Keratinocyte (primary cell): Measurements from ENCODE around the gene TEFM. TPM values are rescaled to one million over a fixed set of nuclear protein-coding genes. Genes with fewer than 3 reads are reported as not detected.
"Not testable (repeated sequence)": the region's sequence is repeated elsewhere in the genome, so short reads cannot be mapped to it uniquely, and the experiment has no call there.

Experiments used
- DNase-seq: peaks from one replicate; pipeline ENCODE4 v3.0.0-alpha.2; 2011; ENCODE audit warnings: low read depth, missing footprints, low spot score
- FAIRE-seq: peaks from 2 replicates; lab custom pipeline; 2011; peaks lifted over from hg19 to GRCh38; lab: Jason Lieb, UNC
- H2AFZ ChIP-seq: 2 replicates; pipeline ENCODE4 v1.6.0; 2012; ENCODE audit warnings: low read length, control low read depth, inconsistent platforms; ENCODE audit not compliant: control insufficient read depth
- H3K27ac ChIP-seq: 2 replicates; pipeline ENCODE4 v1.5.1; 2011; ENCODE audit warnings: low read length; ENCODE audit not compliant: control insufficient read depth, insufficient read depth
- H3K27me3 ChIP-seq: 3 replicates; pipeline ENCODE4 v1.6.0; 2011; ENCODE audit warnings: low read length; ENCODE audit not compliant: control insufficient read depth, insufficient read depth; ENCODE audit errors: extremely low read depth
- H3K36me3 ChIP-seq, 2 experiments: 2 replicates in 1 of 2; 3 replicates in 1 of 2; pipeline ENCODE4 v1.5.1; 2011; ENCODE audit warnings: low read length in 2 of 2, mild to moderate bottlenecking in 1 of 2; ENCODE audit not compliant: control insufficient read depth in 2 of 2, insufficient read depth in 2 of 2; ENCODE audit errors: extremely low read depth in 1 of 2
- H3K4me1 ChIP-seq: 3 replicates; pipeline ENCODE4 v1.5.1; 2011; ENCODE audit warnings: low read length; ENCODE audit not compliant: control insufficient read depth, insufficient read depth; ENCODE audit errors: extremely low read depth
- H3K4me2 ChIP-seq: 3 replicates; pipeline ENCODE4 v1.6.0; 2011; ENCODE audit warnings: low read depth, low read length; ENCODE audit not compliant: control insufficient read depth, insufficient read depth; ENCODE audit errors: extremely low read depth
- H3K4me3 ChIP-seq, 3 experiments: fragments of 200-600 bp in 1 of 3; sonication (generic) in 1 of 3; 2 replicates in 2 of 3; 3 replicates in 1 of 3; pipeline ENCODE4 v1.5.1; 2011 to 2016; ENCODE audit warnings: low read length in 3 of 3, mild to moderate bottlenecking in 3 of 3, control low read depth in 2 of 3, inconsistent platforms in 1 of 3, low read depth in 1 of 3, mixed read lengths in 1 of 3, mixed run types in 1 of 3, moderate library complexity in 1 of 3; ENCODE audit not compliant: control insufficient read depth in 2 of 3, insufficient read depth in 2 of 3; ENCODE audit errors: extremely low read depth in 1 of 3
- H3K79me2 ChIP-seq: 2 replicates; pipeline ENCODE4 v1.6.0; 2012; ENCODE audit warnings: low read length; ENCODE audit not compliant: control insufficient read depth, insufficient read depth
- H3K9ac ChIP-seq: 3 replicates; pipeline ENCODE4 v1.6.0; 2011; ENCODE audit warnings: low read length; ENCODE audit not compliant: control insufficient read depth, insufficient read depth; ENCODE audit errors: extremely low read depth
- H3K9me1 ChIP-seq: 3 replicates; pipeline ENCODE4 v1.6.0; 2011; ENCODE audit warnings: low read length; ENCODE audit not compliant: control insufficient read depth, insufficient read depth; ENCODE audit errors: extremely low read depth
- H3K9me3 ChIP-seq: 2 replicates; pipeline ENCODE4 v1.5.1; 2012; ENCODE audit warnings: low read depth, low read length; ENCODE audit not compliant: control insufficient read depth
- H4K20me1 ChIP-seq: 3 replicates; pipeline ENCODE4 v1.6.0; 2011; ENCODE audit warnings: low read length; ENCODE audit not compliant: control insufficient read depth, insufficient read depth; ENCODE audit errors: extremely low read depth
- EZH2 ChIP-seq: IDR thresholded peaks from one replicate; pipeline ENCODE4 v1.6.1; 2012; ENCODE audit warnings: inconsistent platforms, mild to moderate bottlenecking, low read length, moderate library complexity
- dilution Hi-C: fragments of 300-500 bp; cut with MboI; formaldehyde crosslinking; loops from one replicate; pipeline ENCODE4 v1.7.0; 2020; ENCODE audit warnings: low sequenced_read_pairs; ENCODE audit not compliant: extremely low pct_ligation_motif_present
- polyA plus RNA-seq, 5 experiments: library from polyadenylated mRNA; depleted of rRNA in 3 of 5; stranded (reverse) in 3 of 5; stranded (forward) in 1 of 5; unstranded in 1 of 5; fragments of >200 nt; gene quantifications; 1 replicate in 1 of 5; 2 replicates in 3 of 5; 3 replicates in 1 of 5; pipeline versions ENCODE4 v1.2.1 to v1.2.3, GENCODE V29; 2011 to 2012; ENCODE audit warnings: missing spikeins in 2 of 5, low read depth in 1 of 5, low replicate concordance in 1 of 5
- TF ChIP-seq, protein P1 (sequence below), 3 experiments: IDR thresholded peaks in 1 of 3; conservative IDR thresholded peaks in 1 of 3; optimal IDR thresholded peaks in 1 of 3; 2 replicates in 2 of 3; 3 replicates in 1 of 3; pipeline versions ENCODE3 to v1.5.1; 2011; ENCODE audit warnings: low read length in 3 of 3, mild to moderate bottlenecking in 3 of 3, moderate library complexity in 2 of 3, control low read depth in 1 of 3, inconsistent platforms in 1 of 3; ENCODE audit not compliant: insufficient read depth in 2 of 3; ENCODE audit errors: extremely low read depth in 1 of 3

Gene TEFM
- polyA plus RNA-seq, 1 donor (not counting 4 experiments of a cell fraction or from before 2014, with no cell fraction given): 16.9 TPM

DNA sequence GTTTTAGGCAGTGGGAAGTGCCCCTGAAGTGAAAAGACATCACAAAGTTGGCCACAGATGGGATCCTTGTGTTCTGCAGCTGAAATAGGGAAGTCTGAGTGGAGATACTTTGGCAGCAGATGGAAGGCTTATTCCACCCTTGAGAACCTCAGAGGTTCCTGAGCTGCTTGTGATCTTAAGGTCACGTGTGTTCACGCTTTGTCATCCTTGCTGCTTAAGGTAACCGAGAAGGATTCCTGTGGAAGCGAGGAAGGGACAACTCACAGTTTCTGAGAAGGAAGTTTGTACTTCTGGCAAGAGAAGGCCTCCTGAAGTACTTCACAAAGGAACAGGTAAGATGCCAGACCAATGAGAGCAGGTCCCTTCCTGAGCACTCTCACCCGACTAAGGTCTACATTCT lies 27.9 kb upstream of the TEFM start:
- no peaks in the 10 kb centered on the region for H3K36me3 ChIP-seq
- no peak overlapping the region for H3K4me3 ChIP-seq
- TF ChIP-seq EZH2: no peak
- TF ChIP-seq, protein P1, sequence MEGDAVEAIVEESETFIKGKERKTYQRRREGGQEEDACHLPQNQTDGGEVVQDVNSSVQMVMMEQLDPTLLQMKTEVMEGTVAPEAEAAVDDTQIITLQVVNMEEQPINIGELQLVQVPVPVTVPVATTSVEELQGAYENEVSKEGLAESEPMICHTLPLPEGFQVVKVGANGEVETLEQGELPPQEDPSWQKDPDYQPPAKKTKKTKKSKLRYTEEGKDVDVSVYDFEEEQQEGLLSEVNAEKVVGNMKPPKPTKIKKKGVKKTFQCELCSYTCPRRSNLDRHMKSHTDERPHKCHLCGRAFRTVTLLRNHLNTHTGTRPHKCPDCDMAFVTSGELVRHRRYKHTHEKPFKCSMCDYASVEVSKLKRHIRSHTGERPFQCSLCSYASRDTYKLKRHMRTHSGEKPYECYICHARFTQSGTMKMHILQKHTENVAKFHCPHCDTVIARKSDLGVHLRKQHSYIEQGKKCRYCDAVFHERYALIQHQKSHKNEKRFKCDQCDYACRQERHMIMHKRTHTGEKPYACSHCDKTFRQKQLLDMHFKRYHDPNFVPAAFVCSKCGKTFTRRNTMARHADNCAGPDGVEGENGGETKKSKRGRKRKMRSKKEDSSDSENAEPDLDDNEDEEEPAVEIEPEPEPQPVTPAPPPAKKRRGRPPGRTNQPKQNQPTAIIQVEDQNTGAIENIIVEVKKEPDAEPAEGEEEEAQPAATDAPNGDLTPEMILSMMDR (optimal IDR thresholded peaks at IDR 0.05 in 1 of 3, IDR thresholded peaks at IDR 0.05 in 1 of 3, conservative IDR thresholded peaks at IDR 0.05 in 1 of 3; ENCODE audit: extremely low read depth in 1 of 3, insufficient read depth in 2 of 3, low read length in 3 of 3): no peak
- H3K4me2 ChIP-seq: no peak overlapping the region
- H3K79me2 ChIP-seq: no peaks in the 10 kb centered on the region
- dilution Hi-C loops: no loop called here
- no peaks in the 10 kb centered on the region for H3K9me1 ChIP-seq
- no peak overlapping the region for H2AFZ ChIP-seq
- no peak for FAIRE-seq
- H3K9me3 ChIP-seq: no peaks in the 10 kb centered on the region
- H3K27ac ChIP-seq: no peak overlapping the region
- H3K9ac ChIP-seq: no peak overlapping the region
- H3K4me1 ChIP-seq: no peaks in the 10 kb centered on the region
- no peaks in the 10 kb centered on the region for H3K27me3 ChIP-seq
- no peaks in the 10 kb centered on the region for H4K20me1 ChIP-seq
- DNase-seq: no peak

DNA sequence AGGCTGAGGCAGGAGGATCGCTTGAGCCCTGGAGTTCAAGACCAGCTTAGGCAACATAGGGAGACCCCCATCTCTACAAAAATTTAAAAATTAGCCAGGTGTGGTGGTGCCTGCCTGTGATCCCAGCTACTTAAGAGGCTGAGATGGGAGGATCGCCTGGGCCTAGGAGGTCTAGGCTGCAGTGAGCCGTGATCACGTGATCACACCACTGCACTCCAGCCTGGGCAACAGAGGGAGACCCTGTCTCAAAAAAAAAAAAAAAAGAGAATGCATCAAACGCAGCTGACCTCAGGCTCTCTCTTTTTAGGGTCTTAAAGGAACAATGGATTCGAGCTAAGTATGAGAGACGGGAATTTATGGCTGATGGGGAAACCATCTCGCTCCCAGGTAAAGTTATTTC lies 25.5 kb upstream of the TEFM start:
- FAIRE-seq, H4K20me1 ChIP-seq, H3K4me3 ChIP-seq, H3K27me3 ChIP-seq, H3K9ac ChIP-seq, dilution Hi-C loops, DNase-seq, H3K9me3 ChIP-seq, H3K9me1 ChIP-seq, H2AFZ ChIP-seq, H3K27ac ChIP-seq, H3K79me2 ChIP-seq, H3K36me3 ChIP-seq, H3K4me1 ChIP-seq, H3K4me2 ChIP-seq: not testable (repeated sequence)

DNA sequence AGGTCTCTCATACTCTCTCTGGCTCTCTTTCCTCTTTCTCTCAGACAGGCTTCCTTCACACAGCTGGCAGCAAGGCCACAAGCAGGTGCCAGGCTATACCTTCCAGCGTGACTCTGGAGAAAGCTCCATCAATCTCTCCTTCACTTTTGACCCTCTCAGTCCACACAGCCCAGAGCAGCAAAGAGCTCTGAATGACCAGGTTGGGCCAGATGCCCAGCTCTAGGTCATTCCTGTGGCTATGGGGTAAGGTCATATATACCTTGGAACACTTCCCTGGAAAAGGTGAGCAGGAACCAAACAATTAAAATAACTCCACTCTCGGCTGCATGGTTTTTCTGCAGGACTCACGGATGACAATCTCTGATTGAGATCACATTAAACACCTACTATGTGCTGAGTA lies 24.5 kb upstream of the TEFM start:
- dilution Hi-C loops: no loop called here
- H3K79me2 ChIP-seq: no peaks in the 10 kb centered on the region
- no peak overlapping the region for H3K4me2 ChIP-seq
- H3K27ac ChIP-seq: no peak overlapping the region
- no peaks in the 10 kb centered on the region for H3K4me1 ChIP-seq
- no peaks in the 10 kb centered on the region for H3K36me3 ChIP-seq
- no peaks in the 10 kb centered on the region for H3K9me1 ChIP-seq
- no peak overlapping the region for H3K4me3 ChIP-seq
- H3K9me3 ChIP-seq: no peaks in the 10 kb centered on the region
- FAIRE-seq: no peak
- no peaks in the 10 kb centered on the region for H3K27me3 ChIP-seq
- no peak overlapping the region for H2AFZ ChIP-seq
- TF ChIP-seq, protein P1 (optimal IDR thresholded peaks at IDR 0.05 in 1 of 3, IDR thresholded peaks at IDR 0.05 in 1 of 3, conservative IDR thresholded peaks at IDR 0.05 in 1 of 3; ENCODE audit: extremely low read depth in 1 of 3, insufficient read depth in 2 of 3, low read length in 3 of 3): no peak
- TF ChIP-seq EZH2: no peak
- DNase-seq: no peak
- no peak overlapping the region for H3K9ac ChIP-seq
- no peaks in the 10 kb centered on the region for H4K20me1 ChIP-seq

DNA sequence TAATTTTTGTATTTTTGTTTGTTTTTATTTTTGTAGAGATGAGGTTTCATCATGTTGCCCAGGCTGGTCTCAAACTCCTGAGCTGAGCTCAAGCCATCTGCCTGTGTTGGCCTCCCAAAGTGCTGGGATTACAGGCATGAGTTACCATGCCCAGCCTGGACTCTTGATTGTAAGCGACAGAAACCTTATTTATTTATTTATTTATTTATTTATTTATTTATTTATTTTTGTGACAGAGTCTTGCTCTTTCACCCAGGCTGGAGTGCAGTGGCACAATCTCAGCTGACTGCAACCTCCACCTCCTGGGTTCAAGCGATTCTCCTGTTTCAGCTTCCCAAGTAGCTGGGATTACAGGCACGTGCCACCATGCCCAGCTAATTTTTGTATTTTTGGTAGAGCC lies 23.8 kb upstream of the TEFM start:
- H3K27ac ChIP-seq: not testable (repeated sequence)

More for the DNA sequence above, 23.8 kb upstream of the TEFM start:
- H3K36me3 ChIP-seq, H3K9me1 ChIP-seq, H3K9ac ChIP-seq, H3K79me2 ChIP-seq, H4K20me1 ChIP-seq, H3K4me2 ChIP-seq, FAIRE-seq, dilution Hi-C loops, H3K27me3 ChIP-seq, H3K4me3 ChIP-seq, H3K9me3 ChIP-seq, H3K4me1 ChIP-seq, H2AFZ ChIP-seq, DNase-seq: not testable (repeated sequence)
